Mononuclear cell (primary cell): Measurements from ENCODE around the gene DNAJB1. TPM values are rescaled to one million over a fixed set of nuclear protein-coding genes. Genes with fewer than 3 reads are reported as not detected.

Source experiments
- H3K27me3 ChIP-seq: 2 replicates; pipeline ENCODE4 v1.6.0; 2011; ENCODE audit warnings: low read length, control low read depth; ENCODE audit not compliant: insufficient read depth
- H3K4me1 ChIP-seq: 2 replicates; pipeline ENCODE4 v1.5.1; 2011; ENCODE audit warnings: mild to moderate bottlenecking, low read length, control low read depth; ENCODE audit not compliant: insufficient read depth
- H3K4me3 ChIP-seq: 2 replicates; pipeline ENCODE4 v1.5.1; 2011; ENCODE audit warnings: mild to moderate bottlenecking, low read length, moderate library complexity
- H3K9me3 ChIP-seq: 2 replicates; pipeline ENCODE4 v1.5.1; 2011; ENCODE audit warnings: low read depth, mild to moderate bottlenecking, control low read depth, low read length
- total RNA-seq: library from RNA; depleted of rRNA; stranded (reverse); fragments of >200 nt; gene quantifications from one replicate; pipeline ENCODE4 v1.2.3, GENCODE V29; 2012

DNAJB1 gene
- total RNA-seq, 1 donor = 265 TPM

DNA sequence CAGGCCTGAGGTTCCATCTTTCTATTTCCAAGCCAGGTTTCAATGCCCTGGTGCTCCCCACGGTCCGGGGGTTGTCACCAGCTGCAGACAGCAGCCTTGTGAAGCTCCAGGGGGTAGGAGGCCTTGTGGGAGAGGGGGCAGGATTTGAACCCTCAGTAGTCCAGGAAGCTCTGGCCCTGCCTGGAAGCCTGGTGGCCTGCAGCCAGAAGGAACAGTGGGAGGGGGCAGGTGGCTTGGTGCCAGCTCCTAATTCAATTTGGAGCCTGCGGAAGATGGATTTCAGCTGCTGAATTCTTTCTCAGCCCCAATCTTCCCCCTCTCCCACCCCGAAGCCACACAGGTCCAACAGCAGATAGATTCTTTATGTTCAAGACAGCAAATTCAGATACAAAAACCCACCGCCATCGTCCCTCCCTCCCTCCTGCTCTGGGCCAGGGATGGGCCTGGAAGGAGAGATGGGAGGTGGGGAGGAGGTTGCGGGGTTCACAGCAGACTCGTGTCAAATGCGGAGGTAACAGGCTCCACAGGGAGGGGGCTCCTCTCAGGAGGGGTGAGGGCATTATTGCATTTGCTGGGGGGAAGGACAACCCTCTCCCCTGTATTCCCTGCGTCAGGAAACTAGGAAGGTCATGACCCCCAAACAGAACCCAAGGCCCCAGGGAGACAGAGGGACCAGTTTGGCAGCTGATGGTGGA, 40.6 kb downstream of the DNAJB1 start:
- peaks cover 45% of the 10 kb centered on the region for H3K4me1 ChIP-seq
- no peaks in the 10 kb centered on the region for H3K9me3 ChIP-seq
- H3K27me3 ChIP-seq = peaks cover 21% of the 10 kb centered on the region
- no peak overlapping the region for H3K4me3 ChIP-seq

DNA sequence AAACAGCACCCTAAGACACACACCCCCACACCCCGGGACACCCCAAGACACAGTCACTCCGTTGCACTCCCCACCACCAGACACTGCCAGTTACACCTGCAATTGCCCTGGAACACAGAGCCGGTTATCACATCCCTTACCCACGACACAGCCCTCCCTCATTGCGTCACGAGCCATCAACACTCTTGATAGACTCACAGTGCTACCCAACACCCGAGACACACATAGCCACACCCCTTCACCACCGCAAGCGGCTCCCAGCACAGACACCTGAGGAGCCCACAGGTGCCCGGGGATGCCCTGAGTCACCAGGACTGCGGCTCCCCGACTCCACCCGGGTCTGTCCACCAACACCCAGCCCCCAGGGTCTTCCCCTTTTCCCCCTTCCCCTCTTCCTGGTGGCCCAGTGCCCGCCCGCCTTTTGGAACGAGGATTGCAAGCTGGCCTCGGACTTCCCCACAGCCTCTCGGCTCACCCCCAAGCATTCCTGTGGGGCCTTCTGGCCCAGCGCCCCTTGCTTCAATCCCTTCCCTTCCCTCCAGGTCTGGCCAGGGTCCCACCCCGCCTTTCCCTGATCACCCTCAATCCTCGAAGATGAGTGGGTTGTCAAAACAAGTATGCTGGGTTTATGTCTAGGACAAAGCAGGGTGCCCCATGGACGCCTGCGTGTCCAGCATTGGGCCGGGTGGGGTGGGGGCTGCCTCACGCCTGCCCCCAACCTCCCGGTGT, 41.4 kb downstream of the DNAJB1 start:
- no peak overlapping the region for H3K4me3 ChIP-seq
- H3K9me3 ChIP-seq = no peaks in the 10 kb centered on the region
- peaks cover 52% of the 10 kb centered on the region for H3K4me1 ChIP-seq
- peaks cover 24% of the 10 kb centered on the region for H3K27me3 ChIP-seq

DNA sequence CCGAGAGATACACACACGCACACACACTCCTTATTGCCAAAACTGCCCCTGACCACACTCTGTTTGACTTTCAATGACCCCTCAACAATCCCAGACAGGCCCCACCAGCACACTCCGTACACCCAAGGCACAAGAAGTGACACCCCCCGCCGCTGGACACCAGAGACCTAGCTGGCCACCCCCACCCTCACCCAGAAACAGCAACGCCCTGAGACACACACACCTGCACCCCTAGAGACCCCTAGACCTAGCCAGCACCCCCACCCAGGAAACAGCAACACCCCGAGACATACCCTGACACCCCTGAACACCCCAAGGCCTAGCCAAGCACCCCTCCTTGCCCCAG, 41.9 kb downstream of the DNAJB1 start:
- no peak overlapping the region for H3K4me3 ChIP-seq
- peaks cover 53% of the 10 kb centered on the region for H3K4me1 ChIP-seq
- peaks cover 24% of the 10 kb centered on the region for H3K27me3 ChIP-seq
- H3K9me3 ChIP-seq = no peaks in the 10 kb centered on the region

DNA sequence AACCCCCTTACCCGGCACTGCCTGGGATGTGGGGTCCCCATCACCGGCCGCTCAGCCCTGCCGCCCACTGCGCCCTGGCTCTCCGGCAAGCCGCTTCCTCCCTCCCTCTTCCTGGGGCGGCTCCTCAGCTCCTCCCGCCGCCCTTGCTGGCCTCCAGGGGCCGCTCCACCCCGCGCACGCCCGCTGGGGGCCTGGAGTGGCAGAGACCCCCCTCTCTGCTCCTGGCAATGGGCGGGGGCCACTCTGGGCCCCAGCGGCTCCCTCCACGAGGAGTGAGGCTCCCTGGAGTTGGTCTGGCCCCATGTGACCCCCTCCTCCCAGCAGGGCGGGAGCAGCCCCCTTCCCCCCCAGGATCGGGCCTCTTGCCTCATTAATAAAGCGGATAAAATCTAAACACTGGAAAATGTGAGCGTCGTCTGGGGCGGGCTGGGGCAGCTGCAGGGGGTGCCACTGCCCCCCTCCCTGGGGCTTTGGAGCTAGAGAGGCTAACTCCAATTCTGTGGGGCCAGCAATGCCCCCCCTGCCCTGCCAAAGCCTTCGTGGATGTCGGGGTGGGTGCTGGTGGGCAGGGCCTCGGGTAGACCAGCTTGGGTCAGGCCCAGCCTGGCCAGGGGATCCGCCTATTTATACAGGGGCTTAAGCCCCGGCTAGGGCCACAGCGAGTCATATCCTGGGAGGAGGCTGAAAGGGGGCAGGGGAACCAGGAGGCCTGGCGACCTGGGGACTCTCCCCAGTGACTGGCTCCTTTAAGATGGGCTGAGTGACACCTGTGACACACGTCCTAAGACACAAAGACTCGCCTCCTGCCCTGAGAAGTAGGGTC, 42.7 kb downstream of the DNAJB1 start, which contains the start of gene PTGER1:
Gene PTGER1 (minus strand): TSS at position 104 of the 823 bp plus-strand sequence. CDS start 1,034 bp downstream, outside the sequence.
- Histone ChIP-seq H3K4me3 (no peak within 1 kb of the TSS), H3K4me1 (peaks cover 53% of the 10 kb centered on the region), H3K27me3 (peaks cover 24% of the 10 kb centered on the region), H3K9me3 (no peaks in the 10 kb centered on the region)

DNA sequence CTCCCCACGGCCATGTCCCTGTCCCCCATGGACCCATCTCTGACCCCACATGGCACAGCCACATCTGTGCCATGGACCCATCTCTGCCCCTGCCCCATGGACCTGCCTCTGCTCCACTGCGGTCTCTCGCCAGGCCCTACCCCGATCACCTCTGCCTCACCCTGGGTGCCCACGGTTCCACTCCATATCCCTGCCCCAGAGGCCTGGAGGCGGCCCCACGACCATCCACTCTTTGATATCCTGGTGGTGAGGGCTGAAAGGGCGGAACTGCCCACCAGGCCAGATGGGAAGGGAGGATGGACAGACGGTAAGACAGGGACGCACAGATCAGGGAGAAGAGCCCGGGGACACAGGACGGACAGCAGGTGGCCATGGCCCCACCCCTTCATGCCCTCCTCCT, 43.4 kb downstream of the DNAJB1 start:
- peaks cover 47% of the 10 kb centered on the region for H3K4me1 ChIP-seq
- no peaks in the 10 kb centered on the region for H3K9me3 ChIP-seq
- H3K4me3 ChIP-seq = no peak overlapping the region
- peaks cover 24% of the 10 kb centered on the region for H3K27me3 ChIP-seq

DNA sequence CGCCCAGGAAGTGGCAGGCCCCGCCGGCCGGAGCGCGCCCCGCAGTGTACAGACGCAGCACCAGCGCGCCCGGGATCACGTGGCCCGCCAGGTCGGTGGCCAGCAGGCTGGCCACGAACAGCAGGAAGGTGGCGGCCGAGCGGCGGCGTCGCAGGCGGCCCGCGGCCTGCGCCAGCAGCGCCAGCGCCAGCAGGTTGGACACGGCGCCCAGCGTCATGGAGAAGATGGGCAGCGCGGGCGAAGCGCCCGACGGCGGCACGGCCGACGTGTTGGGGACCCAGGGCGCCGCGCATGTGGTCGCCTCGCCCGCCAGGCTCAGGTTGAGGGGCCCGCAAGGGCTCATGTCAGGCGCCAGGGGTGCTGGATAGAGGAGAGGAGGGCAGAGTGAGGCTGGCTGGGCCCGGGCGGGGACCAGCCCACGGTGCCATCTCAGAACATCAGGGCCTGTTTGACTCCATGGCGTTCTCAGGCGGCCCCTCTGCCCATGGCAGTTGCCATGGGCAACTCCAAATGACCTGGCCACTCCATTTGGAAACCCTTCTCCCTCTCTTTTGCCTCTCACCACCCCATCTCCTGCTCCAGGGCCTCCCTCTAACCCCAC, 44.1 kb downstream of the DNAJB1 start:
- H3K4me1 ChIP-seq = peaks cover 46% of the 10 kb centered on the region
- H3K27me3 ChIP-seq = peaks cover 24% of the 10 kb centered on the region
- no peaks in the 10 kb centered on the region for H3K9me3 ChIP-seq
- H3K4me3 ChIP-seq = no peak overlapping the region

DNA sequence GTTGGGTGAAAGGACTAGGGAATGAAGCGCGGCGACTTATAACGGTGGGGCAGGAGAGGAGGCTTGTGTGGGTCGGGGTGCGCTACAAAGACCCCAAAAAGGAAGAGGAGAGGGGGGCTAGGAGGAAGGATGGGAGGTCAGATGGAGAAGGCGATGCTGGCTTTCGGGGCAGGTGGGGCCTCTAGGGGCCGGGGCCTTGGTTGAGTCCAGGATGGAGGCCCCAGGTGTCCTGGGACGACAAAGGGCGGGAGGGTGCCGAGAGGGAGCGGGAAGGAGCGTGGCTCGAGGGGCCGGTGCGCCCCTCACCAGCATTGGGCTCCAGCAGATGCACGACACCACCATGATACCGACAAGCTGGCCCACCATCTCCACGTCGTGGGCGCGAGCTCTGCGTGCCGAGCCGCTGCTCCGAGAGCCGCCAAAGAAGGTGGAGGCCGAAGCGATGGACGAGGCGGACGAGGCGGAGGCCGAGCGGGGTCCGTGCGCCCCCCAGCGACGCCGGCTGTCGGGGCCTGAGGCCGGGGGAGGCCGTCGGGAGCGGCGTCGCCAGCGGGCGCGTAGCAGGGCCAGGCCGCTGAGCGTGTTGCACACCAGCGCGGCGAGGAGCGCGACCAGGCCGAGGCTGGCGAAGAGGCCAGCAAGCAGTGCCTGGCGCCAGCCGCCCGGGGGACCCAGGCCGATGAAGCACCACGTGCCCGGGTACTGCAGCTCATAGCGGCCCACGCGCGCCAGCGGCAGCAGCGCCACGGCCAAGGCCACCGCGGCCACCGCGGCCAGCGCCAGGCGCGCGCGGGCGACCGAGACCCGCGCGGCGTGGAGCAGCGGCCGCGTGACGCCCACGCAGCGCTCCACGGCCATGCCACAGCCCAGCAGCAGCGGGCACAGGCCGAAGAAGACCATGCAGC, 44.9 kb downstream of the DNAJB1 start:
- Histone ChIP-seq H3K4me3 (no peak overlapping the region), H3K27me3 (peaks cover 24% of the 10 kb centered on the region), H3K9me3 (no peaks in the 10 kb centered on the region), H3K4me1 (peaks cover 46% of the 10 kb centered on the region)

DNA sequence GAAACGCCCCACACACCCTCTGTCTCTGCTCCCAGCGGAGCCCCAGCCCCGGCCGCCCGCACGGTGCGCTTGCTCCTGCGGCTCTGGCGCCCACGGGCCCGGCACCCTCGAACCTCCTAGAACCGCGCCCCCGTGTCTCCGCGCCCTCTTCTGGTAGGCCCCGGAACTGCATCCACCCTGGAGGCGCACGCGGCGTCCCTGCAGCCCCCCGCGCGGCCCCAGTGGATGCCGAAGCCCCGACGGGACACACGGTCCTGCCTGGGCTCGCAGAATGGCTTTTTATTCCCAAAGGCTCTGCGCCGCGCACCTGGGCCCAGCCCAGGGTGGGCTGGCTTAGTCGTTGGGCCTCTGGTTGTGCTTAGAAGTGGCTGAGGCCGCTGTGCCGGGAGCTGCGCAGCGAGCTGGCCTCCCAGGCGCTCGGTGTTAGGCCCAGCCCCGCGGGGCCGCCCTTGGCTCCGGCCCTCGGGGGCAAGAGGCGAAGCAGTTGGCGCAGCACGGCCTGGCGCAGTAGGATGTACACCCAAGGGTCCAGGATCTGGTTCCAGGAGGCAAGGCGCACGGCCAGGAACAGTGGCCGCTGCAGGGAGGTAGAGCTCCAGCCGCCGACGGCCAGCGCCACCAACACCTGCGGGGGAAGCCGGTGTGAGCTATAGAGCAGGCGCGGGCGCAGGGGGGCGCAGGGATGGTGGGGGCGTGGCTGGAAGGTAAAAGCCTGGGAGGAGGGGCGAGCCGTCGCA, 45.8 kb downstream of the DNAJB1 start:
- Histone ChIP-seq H3K9me3 (no peaks in the 10 kb centered on the region), H3K4me1 (peaks cover 46% of the 10 kb centered on the region), H3K4me3 (no peak overlapping the region), H3K27me3 (peaks cover 24% of the 10 kb centered on the region)

DNA sequence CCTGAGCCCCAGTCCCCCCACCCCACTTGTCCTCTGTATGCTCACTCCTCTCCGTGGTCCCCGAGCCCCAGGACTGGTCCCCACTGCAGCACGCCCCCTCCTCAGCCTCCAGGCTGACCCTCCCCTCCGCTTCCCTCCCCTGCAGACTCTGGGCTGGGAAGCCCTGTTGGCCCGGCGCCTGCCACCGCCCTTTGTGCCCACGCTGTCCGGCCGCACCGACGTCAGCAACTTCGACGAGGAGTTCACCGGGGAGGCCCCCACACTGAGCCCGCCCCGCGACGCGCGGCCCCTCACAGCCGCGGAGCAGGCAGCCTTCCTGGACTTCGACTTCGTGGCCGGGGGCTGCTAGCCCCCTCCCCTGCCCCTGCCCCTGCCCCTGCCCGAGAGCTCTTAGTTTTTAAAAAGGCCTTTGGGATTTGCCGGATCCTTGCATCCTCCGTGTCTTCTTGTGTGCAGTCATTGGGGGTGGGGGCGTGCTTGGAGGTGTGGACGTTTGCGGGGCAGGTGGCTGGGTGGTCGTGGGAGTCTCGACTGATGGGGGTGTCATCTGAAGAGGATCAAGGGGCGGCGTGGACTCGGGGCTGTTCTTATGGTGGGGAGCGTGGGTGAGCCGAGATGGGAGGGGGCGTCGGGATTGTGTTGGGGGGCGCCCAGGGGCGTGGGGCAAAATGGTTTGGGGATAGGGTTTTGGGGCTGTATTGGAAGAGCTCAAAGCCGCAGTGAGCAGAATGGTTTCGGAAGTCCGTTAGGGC, 46.6 kb downstream of the DNAJB1 start:
- Histone ChIP-seq H3K9me3 (no peaks in the 10 kb centered on the region), H3K4me1 (peaks cover 43% of the 10 kb centered on the region), H3K4me3 (no peak overlapping the region), H3K27me3 (peaks cover 24% of the 10 kb centered on the region)

DNA sequence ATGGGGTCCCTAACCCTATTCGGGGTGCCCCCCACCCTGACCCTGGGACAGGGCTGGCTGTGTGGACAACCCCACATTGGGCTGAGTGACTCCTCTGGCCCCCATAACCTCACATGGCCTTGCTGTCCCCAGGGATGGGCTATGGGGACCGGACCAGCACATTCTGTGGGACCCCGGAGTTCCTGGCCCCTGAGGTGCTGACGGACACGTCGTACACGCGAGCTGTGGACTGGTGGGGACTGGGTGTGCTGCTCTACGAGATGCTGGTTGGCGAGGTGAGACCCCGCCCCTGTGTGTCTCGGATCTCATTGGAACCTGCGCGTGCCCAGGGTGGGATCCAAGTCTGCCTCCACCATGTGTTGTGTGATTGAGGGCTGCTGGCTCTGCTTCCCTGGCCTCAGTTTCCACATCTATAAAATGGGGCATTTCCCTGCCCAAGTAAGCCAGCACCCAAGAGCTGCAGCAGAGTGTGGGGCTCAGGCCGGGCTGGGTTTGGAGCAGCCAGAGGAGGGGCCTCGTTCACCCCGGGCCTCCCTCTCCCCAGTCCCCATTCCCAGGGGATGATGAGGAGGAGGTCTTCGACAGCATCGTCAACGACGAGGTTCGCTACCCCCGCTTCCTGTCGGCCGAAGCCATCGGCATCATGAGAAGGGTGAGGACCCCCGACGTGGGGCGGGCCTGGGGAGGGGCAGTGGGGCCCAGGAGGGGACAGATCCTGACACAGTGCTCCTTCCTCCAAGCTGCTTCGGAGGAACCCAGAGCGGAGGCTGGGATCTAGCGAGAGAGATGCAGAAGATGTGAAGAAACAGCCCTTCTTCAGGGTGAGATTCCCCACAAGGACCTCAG, 47.9 kb downstream of the DNAJB1 start:
- Histone ChIP-seq H3K9me3 (no peaks in the 10 kb centered on the region), H3K4me3 (no peak overlapping the region), H3K4me1 (peaks cover 29% of the 10 kb centered on the region), H3K27me3 (peaks cover 24% of the 10 kb centered on the region)

DNA sequence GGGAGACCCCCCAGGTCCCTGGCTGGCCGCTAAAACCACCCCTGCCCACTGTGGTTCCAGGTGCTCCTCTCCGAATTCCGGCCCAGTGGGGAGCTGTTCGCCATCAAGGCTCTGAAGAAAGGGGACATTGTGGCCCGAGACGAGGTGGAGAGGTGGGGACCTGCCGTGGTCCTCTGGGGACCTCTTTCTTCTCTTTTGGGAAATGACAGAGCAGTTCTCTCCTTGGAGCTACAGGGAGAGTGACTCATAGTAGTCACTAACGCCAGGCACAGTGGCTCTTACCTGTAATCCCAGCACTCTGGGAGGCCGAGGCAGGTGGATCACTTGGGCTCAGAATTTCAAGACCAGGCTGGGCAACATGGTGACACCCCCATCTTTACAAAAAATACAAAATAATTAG, 50.4 kb downstream of the DNAJB1 start:
- H3K4me1 ChIP-seq = peaks cover 11% of the 10 kb centered on the region
- H3K27me3 ChIP-seq = peaks cover 5% of the 10 kb centered on the region
- H3K4me3 ChIP-seq = no peak overlapping the region
- no peaks in the 10 kb centered on the region for H3K9me3 ChIP-seq

DNA sequence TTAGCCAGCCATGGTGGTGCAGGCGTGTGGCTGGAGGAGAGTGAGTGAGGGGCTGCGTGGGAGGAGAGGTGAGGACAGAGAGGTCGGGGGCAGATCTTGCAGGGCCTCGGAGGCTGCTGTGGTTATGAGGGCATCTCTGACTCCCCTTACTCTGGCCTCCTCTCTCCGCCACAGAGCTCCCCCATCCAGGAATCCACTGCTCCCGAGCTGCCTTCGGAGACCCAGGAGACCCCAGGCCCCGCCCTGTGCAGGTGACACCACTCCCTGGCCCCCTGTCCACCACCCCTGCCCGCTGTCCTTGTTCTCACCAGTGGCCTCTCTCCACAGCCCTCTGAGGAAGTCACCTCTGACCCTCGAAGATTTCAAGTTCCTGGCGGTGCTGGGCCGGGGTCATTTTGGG, 50.8 kb downstream of the DNAJB1 start:
- no peaks in the 10 kb centered on the region for H3K9me3 ChIP-seq
- H3K4me1 ChIP-seq = peaks cover 6% of the 10 kb centered on the region
- peaks cover under 1% of the 10 kb centered on the region for H3K27me3 ChIP-seq
- no peak overlapping the region for H3K4me3 ChIP-seq
